Endothelial cell of umbilical vein (primary cell): ENCODE results near the gene SLC2A8. TPM values are rescaled to one million over a fixed set of nuclear protein-coding genes. Genes with fewer than 3 reads are reported as not detected.

ENCODE experiments used
- BruUV-seq: library from RNA; stranded (reverse); fragments of 400-500 nt; replicated peaks from 2 replicates; lab custom pipeline; 2021; lab: Mats Ljungman, UMichigan
- CTCF ChIA-PET: fragments of 300-600, 350-600 bp; sonication (Branson Sonifier 250); formaldehyde crosslinking; loops from one replicate; lab custom pipeline; 2021; ENCODE audit warnings: antibody characterized with exemption, inconsistent platforms; lab: Charles Lee
- POLR2A ChIA-PET: fragments of 300-600, 350-600 bp; sonication (Branson Sonifier 250); formaldehyde crosslinking; loops from one replicate; lab custom pipeline; 2021; ENCODE audit warnings: antibody characterized with exemption, inconsistent platforms; lab: Charles Lee
- DNase-seq: peaks from one replicate; pipeline ENCODE4 v3.0.0-alpha.2; 2011; ENCODE audit warnings: low read depth, low spot score
- FAIRE-seq: peaks from 2 replicates; lab custom pipeline; 2011; peaks lifted over from hg19 to GRCh38; lab: Jason Lieb, UNC
- H2AFZ ChIP-seq: 2 replicates; pipeline ENCODE4 v1.6.0; 2012; ENCODE audit warnings: low read depth, low read length, control low read depth, inconsistent platforms
- H3K27ac ChIP-seq: 2 replicates; pipeline ENCODE4 v1.5.1; 2011; ENCODE audit warnings: low read depth, mild to moderate bottlenecking, control low read depth, low read length, moderate library complexity; ENCODE audit not compliant: insufficient read depth
- H3K27me3 ChIP-seq, 2 experiments: 2 replicates each; pipeline versions ENCODE4 v1.6.0 to v1.6.1; 2011; ENCODE audit warnings: low read length in 2 of 2, mixed read lengths in 1 of 2; ENCODE audit not compliant: control insufficient read depth in 2 of 2, insufficient read depth in 2 of 2
- H3K36me3 ChIP-seq, 2 experiments: 2 replicates in 1 of 2; 3 replicates in 1 of 2; pipeline ENCODE4 v1.5.1; 2011; ENCODE audit warnings: low read length in 2 of 2, mild to moderate bottlenecking in 1 of 2, moderate library complexity in 1 of 2; ENCODE audit not compliant: control insufficient read depth in 2 of 2, insufficient read depth in 2 of 2; ENCODE audit errors: extremely low read depth in 1 of 2
- H3K4me1 ChIP-seq: 3 replicates; pipeline ENCODE4 v1.5.1; 2011; ENCODE audit warnings: mild to moderate bottlenecking, low read length; ENCODE audit not compliant: control insufficient read depth, insufficient read depth; ENCODE audit errors: extremely low read depth
- H3K4me2 ChIP-seq: 2 replicates; pipeline ENCODE4 v1.6.1; 2011; ENCODE audit warnings: low read length, control low read depth, mixed read lengths; ENCODE audit not compliant: insufficient read depth
- H3K4me3 ChIP-seq, 3 experiments: fragments of 200-600 bp in 1 of 3; sonication (generic), shearing (Covaris generic) in 1 of 3; replicated peaks in 1 of 3; 2 replicates each; pipeline ENCODE4 v1.5.1; 2011 to 2016; ENCODE audit warnings: control low read depth in 3 of 3, low read length in 3 of 3, mild to moderate bottlenecking in 2 of 3, inconsistent platforms in 1 of 3, low read depth in 1 of 3, moderate library complexity in 1 of 3; ENCODE audit not compliant: insufficient read depth in 1 of 3
- H3K79me2 ChIP-seq: 2 replicates; pipeline ENCODE4 v1.6.0; 2012; ENCODE audit warnings: low read length, inconsistent platforms; ENCODE audit not compliant: control insufficient read depth, insufficient read depth
- H3K9ac ChIP-seq: replicated peaks from 2 replicates; pipeline ENCODE3; 2011; ENCODE audit warnings: low read length, control low read depth; ENCODE audit not compliant: insufficient read depth; ENCODE audit errors: extremely low read depth
- H3K9me1 ChIP-seq: replicated peaks from 3 replicates; pipeline ENCODE4 v1.6.0; 2011; ENCODE audit warnings: mild to moderate bottlenecking, low read length; ENCODE audit not compliant: control insufficient read depth, insufficient read depth; ENCODE audit errors: extremely low read depth
- H3K9me3 ChIP-seq: replicated peaks from 2 replicates; pipeline ENCODE4 v1.5.1; 2012; ENCODE audit warnings: low read length, inconsistent platforms; ENCODE audit not compliant: control insufficient read depth, insufficient read depth
- H4K20me1 ChIP-seq: replicated peaks from 2 replicates; pipeline ENCODE3; 2011; ENCODE audit warnings: mild to moderate bottlenecking, low read length; ENCODE audit not compliant: control insufficient read depth, insufficient read depth; ENCODE audit errors: extremely low read depth
- CTCF ChIP-seq, 2 donors: IDR thresholded peaks; 1 replicate in 1 of 2; 2 replicates in 1 of 2; pipeline ENCODE4 v1.5.1; 2011; ENCODE audit warnings: low read length in 2 of 2, mild to moderate bottlenecking in 2 of 2, moderate library complexity in 2 of 2, control low read depth in 1 of 2, inconsistent platforms in 1 of 2, low read depth in 1 of 2; ENCODE audit not compliant: insufficient read depth in 1 of 2; ENCODE audit errors: extremely low read depth in 1 of 2
- EZH2 ChIP-seq: IDR thresholded peaks from 2 replicates; pipeline ENCODE4 v1.6.1; 2012; ENCODE audit warnings: borderline replicate concordance, low read depth, mild to moderate bottlenecking, moderate library complexity, low read length, inconsistent platforms; ENCODE audit not compliant: severe bottlenecking
- FOS ChIP-seq: IDR thresholded peaks from 2 replicates; pipeline ENCODE4 v1.6.1; 2011; ENCODE audit warnings: mild to moderate bottlenecking, low read length, moderate library complexity, borderline replicate concordance; ENCODE audit not compliant: insufficient read depth
- GATA2 ChIP-seq: IDR thresholded peaks from 2 replicates; pipeline ENCODE4 v1.7.0; 2011; ENCODE audit warnings: low read depth, mild to moderate bottlenecking, moderate library complexity, mixed read lengths, low read length; ENCODE audit not compliant: insufficient read length, insufficient read depth
- JUN ChIP-seq: IDR thresholded peaks from 2 replicates; pipeline ENCODE4 v1.6.1; 2011; ENCODE audit warnings: borderline replicate concordance, low read depth; ENCODE audit not compliant: insufficient read length, insufficient read depth
- MAX ChIP-seq: IDR thresholded peaks from 2 replicates; pipeline ENCODE4 v1.6.1; 2011; ENCODE audit not compliant: insufficient read depth, insufficient read length
- MYC ChIP-seq: IDR thresholded peaks from one replicate; pipeline ENCODE4 v1.6.1; 2011; ENCODE audit warnings: mild to moderate bottlenecking, low read depth, low read length
- POLR2A ChIP-seq: IDR thresholded peaks from 2 replicates; pipeline ENCODE4 v1.6.1; 2012; ENCODE audit warnings: low read depth, mild to moderate bottlenecking, control low read depth, low read length
- POLR2AphosphoS5 ChIP-seq: IDR thresholded peaks from 2 replicates; pipeline ENCODE4 v1.6.1; 2012; ENCODE audit warnings: low read depth, mild to moderate bottlenecking, control low read depth, low read length, moderate library complexity; ENCODE audit not compliant: insufficient read depth
- dilution Hi-C: fragments of 300-500 bp; cut with MboI; formaldehyde crosslinking; loops from one replicate; pipeline ENCODE4 v1.15.0; 2019; ENCODE audit warnings: low sequenced_read_pairs; ENCODE audit not compliant: extremely low pct_ligation_motif_present
- intact Hi-C: fragments of 100-400 bp; cut with micrococcal nuclease; formaldehyde crosslinking; loops from one replicate; pipeline ENCODE4 v1.10.0; 2022
- polyA plus RNA-seq, 4 experiments: library from polyadenylated mRNA; depleted of rRNA in 3 of 4; stranded (reverse) in 3 of 4; unstranded in 1 of 4; fragments of >200 nt; gene quantifications; 2 replicates each; pipeline versions ENCODE4 v1.2.1 to v1.2.3, GENCODE V29; 2011 to 2012; ENCODE audit warnings: missing spikeins in 1 of 4
- total RNA-seq: library from RNA; stranded (reverse); gene quantifications from 2 replicates; pipeline ENCODE4 v1.2.3, GENCODE V29; 2021

Gene SLC2A8
- total and polyA plus RNA-seq, 2 donors (not counting 3 experiments of a cell fraction or from before 2014, with no cell fraction given) = 19.3 to 26.1 TPM

- POLR2A ChIA-PET = no interaction called here
- dilution Hi-C loops = no loop called here
- no TSS peak for BruUV-seq
These were observed 10.0 kb upstream of the SLC2A8 start for GRCh38 chr9:127386981-127387380.

GRCh38 chr9:127388037-127388855, 8.7 kb upstream of the SLC2A8 start:
- DNase-seq = no peak
- Histone ChIP-seq H3K27ac (no peak overlapping the region), H3K4me3 (no peak overlapping the region), H3K27me3 (peaks cover 0 to 2% of the 10 kb centered on the region in 2 experiments), H3K9ac (no peak overlapping the region), H3K9me1 (no peaks in the 10 kb centered on the region), H4K20me1 (no peaks in the 10 kb centered on the region), H3K4me1 (no peaks in the 10 kb centered on the region), H3K9me3 (no peaks in the 10 kb centered on the region), H3K79me2 (no peaks in the 10 kb centered on the region), H3K36me3 (no peaks in the 10 kb centered on the region), H2AFZ (no peak overlapping the region), H3K4me2 (no peak overlapping the region)
- dilution Hi-C loops = no loop called here
- BruUV-seq = no TSS peak
- CTCF ChIA-PET = no interaction called here
- POLR2A ChIA-PET = no interaction called here
- TF ChIP-seq CTCF (IDR thresholded peaks at IDR 0.05; ENCODE audit: extremely low read depth in 1 of 2, insufficient read depth in 1 of 2, low read depth in 1 of 2, low read length in 2 of 2) (no peak), JUN (no peak), FOS (no peak), GATA2 (no peak), MYC (no peak), POLR2AphosphoS5 (no peak), EZH2 (no peak), POLR2A (no peak), MAX (no peak)
- intact Hi-C loops = no loop called here
- FAIRE-seq = no peak

More at GRCh38 chr9:127386981-127387380, 10.0 kb upstream of the SLC2A8 start:
- Histone ChIP-seq H3K27me3 (peaks cover 0 to 5% of the 10 kb centered on the region in 2 experiments), H3K4me3 (no peak overlapping the region), H3K9ac (no peak overlapping the region), H3K4me2 (no peak overlapping the region), H2AFZ (no peak overlapping the region), H3K9me1 (no peaks in the 10 kb centered on the region), H4K20me1 (no peaks in the 10 kb centered on the region), H3K36me3 (no peaks in the 10 kb centered on the region), H3K9me3 (no peaks in the 10 kb centered on the region), H3K4me1 (no peaks in the 10 kb centered on the region), H3K79me2 (no peaks in the 10 kb centered on the region), H3K27ac (no peak overlapping the region)
- no peak for TF ChIP-seq MYC
- no peak for TF ChIP-seq FOS
- FAIRE-seq = no peak
- DNase-seq = no peak
- CTCF ChIA-PET = no interaction called here
- intact Hi-C loops = no loop called here
